Measurements from ENCODE around the gene GALNT9. TPM values are rescaled to one million over a fixed set of nuclear protein-coding genes. Genes with fewer than 3 reads are reported as not detected.

The GALNT9 gene
- total RNA-seq, 2 donors from 2014 or later: 0.14 to 1.0 TPM

DNA sequence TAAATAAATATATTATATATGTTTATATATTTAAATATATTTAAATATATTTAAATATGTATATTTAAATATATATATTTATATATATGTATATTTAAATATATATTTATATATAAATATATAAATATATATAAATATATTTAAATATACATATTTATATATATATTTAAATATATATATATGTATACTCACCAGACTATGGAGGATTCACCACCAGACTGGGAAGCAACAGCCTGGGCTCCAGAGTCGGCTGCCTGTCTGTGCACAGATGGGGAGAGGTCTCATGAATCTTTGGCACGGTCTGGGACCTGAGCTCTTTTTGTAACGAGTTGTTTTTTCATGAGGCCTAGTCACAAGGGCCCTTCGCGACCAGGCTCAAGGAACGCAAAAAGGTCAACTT, 163.8 kb downstream of the GALNT9 start:
- 92% methylated on average over 6 of the region's 6 CpGs for WGBS
- peaks cover 4% of the 10 kb centered on the region for H3K27me3 ChIP-seq (replicated peaks; ENCODE audit: insufficient read depth)
- intact Hi-C loops (cut with DNase I): no loop called here

DNA sequence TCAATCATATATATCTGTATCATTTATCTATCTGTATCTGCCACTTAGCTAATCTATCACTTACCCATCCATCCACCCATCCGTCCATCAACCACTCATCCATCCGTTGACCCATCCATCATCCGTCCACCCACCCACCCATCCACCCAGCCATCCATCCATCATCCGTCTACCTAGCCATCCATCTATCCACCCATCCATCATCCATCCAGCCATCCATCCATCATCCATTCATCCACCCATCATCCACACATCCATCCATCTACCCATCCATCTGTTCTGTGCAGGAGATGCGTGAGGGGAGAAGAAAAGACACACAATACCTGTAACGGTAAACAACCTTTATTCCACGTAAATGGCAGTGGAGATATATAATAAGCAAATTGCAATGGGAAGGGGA, 165.0 kb downstream of the GALNT9 start:
- no peak for TF ChIP-seq POLR2A (IDR thresholded peaks at IDR 0.05)
- TF ChIP-seq POLR2AphosphoS5 (IDR thresholded peaks at IDR 0.05): no peak
- TF ChIP-seq, protein P1, sequence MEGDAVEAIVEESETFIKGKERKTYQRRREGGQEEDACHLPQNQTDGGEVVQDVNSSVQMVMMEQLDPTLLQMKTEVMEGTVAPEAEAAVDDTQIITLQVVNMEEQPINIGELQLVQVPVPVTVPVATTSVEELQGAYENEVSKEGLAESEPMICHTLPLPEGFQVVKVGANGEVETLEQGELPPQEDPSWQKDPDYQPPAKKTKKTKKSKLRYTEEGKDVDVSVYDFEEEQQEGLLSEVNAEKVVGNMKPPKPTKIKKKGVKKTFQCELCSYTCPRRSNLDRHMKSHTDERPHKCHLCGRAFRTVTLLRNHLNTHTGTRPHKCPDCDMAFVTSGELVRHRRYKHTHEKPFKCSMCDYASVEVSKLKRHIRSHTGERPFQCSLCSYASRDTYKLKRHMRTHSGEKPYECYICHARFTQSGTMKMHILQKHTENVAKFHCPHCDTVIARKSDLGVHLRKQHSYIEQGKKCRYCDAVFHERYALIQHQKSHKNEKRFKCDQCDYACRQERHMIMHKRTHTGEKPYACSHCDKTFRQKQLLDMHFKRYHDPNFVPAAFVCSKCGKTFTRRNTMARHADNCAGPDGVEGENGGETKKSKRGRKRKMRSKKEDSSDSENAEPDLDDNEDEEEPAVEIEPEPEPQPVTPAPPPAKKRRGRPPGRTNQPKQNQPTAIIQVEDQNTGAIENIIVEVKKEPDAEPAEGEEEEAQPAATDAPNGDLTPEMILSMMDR (IDR thresholded peaks at IDR 0.05): no peak
- Histone ChIP-seq H3K4me3 (no peak overlapping the region), H3K27ac (no peak overlapping the region), H3K9me3 (no peaks in the 10 kb centered on the region), H3K27me3 (replicated peaks; ENCODE audit: insufficient read depth) (peaks cover 4% of the 10 kb centered on the region), H3K36me3 (no peaks in the 10 kb centered on the region), H3K4me1 (replicated peaks) (no peaks in the 10 kb centered on the region)
- DNase-seq (ENCODE audit: low spot score): no peak
- intact Hi-C loops (cut with DNase I): no loop called here
- whole genome bisulfite sequencing: 87% methylated on average over 7 of the region's 7 CpGs

More for the DNA sequence above, 163.8 kb downstream of the GALNT9 start:
- Histone ChIP-seq H3K4me1 (replicated peaks) (peaks cover 2% of the 10 kb centered on the region), H3K4me3 (no peak overlapping the region), H3K9me3 (no peaks in the 10 kb centered on the region), H3K27ac (no peak overlapping the region), H3K36me3 (no peaks in the 10 kb centered on the region)
- TF ChIP-seq, protein P1 (IDR thresholded peaks at IDR 0.05): no peak
- no peak for TF ChIP-seq POLR2A (IDR thresholded peaks at IDR 0.05)
- no peak for TF ChIP-seq POLR2AphosphoS5 (IDR thresholded peaks at IDR 0.05)
- DNase-seq (ENCODE audit: low spot score): no peak

DNA sequence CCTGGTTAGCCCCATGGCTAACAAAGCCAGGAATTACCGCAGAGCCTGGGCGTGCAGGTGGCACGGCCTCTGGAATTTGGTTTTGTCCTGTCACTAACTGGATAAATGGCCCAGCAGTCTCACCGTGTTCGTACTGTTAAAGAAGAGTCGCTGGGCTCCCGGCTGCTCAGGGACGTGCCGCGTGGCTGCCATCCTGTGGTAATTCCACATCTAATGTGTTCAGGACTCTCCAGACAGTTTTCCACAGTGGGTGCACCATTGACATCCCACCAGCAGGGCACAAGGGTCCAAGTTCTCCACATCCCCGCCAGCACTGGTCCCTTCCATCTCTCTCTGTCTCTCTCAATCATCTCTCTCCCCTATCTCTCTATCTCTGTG, 165.5 kb downstream of the GALNT9 start:
- Histone ChIP-seq H3K27me3 (replicated peaks; ENCODE audit: insufficient read depth) (peaks cover 4% of the 10 kb centered on the region), H3K4me3 (no peak overlapping the region), H3K4me1 (replicated peaks) (no peaks in the 10 kb centered on the region), H3K9me3 (no peaks in the 10 kb centered on the region), H3K27ac (no peak overlapping the region), H3K36me3 (no peaks in the 10 kb centered on the region)
- no peak for TF ChIP-seq POLR2AphosphoS5 (IDR thresholded peaks at IDR 0.05)
- TF ChIP-seq, protein P1 (IDR thresholded peaks at IDR 0.05): no peak
- TF ChIP-seq POLR2A (IDR thresholded peaks at IDR 0.05): no peak
- WGBS: 48% methylated on average over 11 of the region's 11 CpGs
- DNase-seq (ENCODE audit: low spot score): no peak
- intact Hi-C loops (cut with DNase I): no loop called here

DNA sequence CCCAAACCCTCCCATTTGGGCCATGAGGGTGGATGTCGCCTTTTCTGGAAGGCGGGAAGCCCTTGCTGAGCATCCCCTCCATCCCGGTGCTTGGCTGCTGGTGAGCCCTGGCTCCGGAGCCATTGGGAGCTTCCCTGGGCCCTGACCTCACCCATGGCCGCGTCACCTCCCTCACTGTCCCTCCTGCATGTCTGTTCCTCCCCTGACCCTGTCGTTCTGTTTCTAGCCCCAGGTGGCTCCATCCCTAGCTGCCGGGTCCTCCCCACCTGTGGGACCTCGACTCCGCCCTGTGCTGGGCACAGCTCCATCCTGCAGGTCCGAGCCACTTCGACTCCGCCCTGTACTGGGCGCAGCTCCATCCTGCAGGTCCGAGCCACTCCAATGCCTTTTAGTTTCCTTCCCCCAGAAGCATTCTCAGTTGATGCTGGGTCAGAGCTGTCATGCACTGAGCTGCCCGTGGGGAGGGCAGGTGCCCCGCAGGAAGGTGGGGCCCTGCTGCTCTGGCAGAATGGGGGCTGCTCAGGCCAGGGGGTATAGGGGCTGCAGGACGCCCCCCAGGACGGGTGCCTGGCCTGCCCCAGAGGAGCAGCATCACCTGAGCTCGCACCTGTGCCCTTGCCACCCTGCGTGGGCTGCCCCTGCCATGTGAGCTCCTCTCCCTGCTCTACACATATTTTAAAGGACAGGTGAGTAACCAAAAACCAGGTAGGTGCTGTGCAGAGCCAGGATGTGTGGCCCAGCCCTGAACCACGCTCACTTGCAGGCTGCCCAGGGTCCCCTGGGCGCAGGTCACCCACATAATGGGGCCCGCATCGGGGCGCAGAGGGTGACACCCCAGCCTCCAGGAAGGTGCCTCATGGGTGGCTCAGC, 166.1 kb downstream of the GALNT9 start:
- Histone ChIP-seq H3K4me1 (replicated peaks) (no peaks in the 10 kb centered on the region), H3K27ac (no peak overlapping the region), H3K4me3 (no peak overlapping the region), H3K36me3 (no peaks in the 10 kb centered on the region), H3K27me3 (replicated peaks; ENCODE audit: insufficient read depth) (peaks cover 4% of the 10 kb centered on the region), H3K9me3 (no peaks in the 10 kb centered on the region)
- 40% methylated on average over 25 of the region's 26 CpGs for WGBS
- DNase-seq (ENCODE audit: low spot score): no peak
- intact Hi-C loops (cut with DNase I): no loop called here
- TF ChIP-seq POLR2A (IDR thresholded peaks at IDR 0.05) (no peak), POLR2AphosphoS5 (IDR thresholded peaks at IDR 0.05) (no peak)
- TF ChIP-seq, protein P1 (IDR thresholded peaks at IDR 0.05): no peak

DNA sequence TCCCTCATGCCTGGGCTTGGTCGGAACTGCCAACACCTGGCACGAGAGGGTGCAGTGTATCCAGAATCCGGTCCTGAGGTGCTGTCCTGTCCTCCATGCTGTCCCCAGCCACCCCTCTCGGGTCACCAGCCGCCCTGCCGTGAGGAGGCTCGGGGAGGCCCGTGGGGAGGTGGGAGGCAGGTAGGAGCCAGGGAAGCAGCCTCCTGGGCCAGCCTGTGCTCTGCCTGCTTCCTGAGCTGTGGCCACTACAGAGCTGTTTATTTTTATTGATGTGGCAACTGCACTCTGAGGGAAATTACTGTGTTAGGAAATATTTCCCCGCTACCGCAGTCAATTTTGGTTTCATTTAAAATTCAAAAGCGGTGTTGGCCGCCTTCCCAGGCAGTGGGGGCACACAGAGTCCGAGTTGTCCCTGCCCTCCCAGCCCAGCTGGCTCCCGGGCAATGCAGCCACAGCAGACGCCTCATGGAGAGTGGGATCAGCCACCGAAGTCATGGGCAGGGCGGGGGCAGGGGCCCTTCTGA, 166.8 kb downstream of the GALNT9 start:
- no peak for DNase-seq (ENCODE audit: low spot score)
- no peaks in the 10 kb centered on the region for H3K9me3 ChIP-seq
- intact Hi-C loops (cut with DNase I): no loop called here
- H3K4me1 ChIP-seq (replicated peaks): no peaks in the 10 kb centered on the region
- WGBS: 9% methylated on average over 17 of the region's 17 CpGs
- no peak overlapping the region for H3K27ac ChIP-seq
- TF ChIP-seq, protein P1 (IDR thresholded peaks at IDR 0.05): no peak
- TF ChIP-seq POLR2AphosphoS5 (IDR thresholded peaks at IDR 0.05) (no peak), POLR2A (IDR thresholded peaks at IDR 0.05) (no peak)
- H3K36me3 ChIP-seq: no peaks in the 10 kb centered on the region
- H3K4me3 ChIP-seq: no peak overlapping the region
- H3K27me3 ChIP-seq (replicated peaks; ENCODE audit: insufficient read depth): peaks cover 4% of the 10 kb centered on the region

Data from prostate gland (tissue), 2 donors.